Panc1 (cell line): ENCODE results near the gene ELF4. TPM values are rescaled to one million over a fixed set of nuclear protein-coding genes. Genes with fewer than 3 reads are reported as not detected.

Experiments
- ATAC-seq: fragments of 200-7000 bp; cut with Tn5 transposase; 2 replicates; pipeline ENCODE4 v1.9.1; 2020; ENCODE audit warnings: mild to moderate bottlenecking, moderate library complexity
- BruUV-seq: library from RNA; stranded (reverse); fragments of 400-500 nt; replicated peaks from 2 replicates; lab custom pipeline; 2021; lab: Mats Ljungman, UMichigan
- CTCF ChIA-PET: fragments of 300-600 bp; sonication (Branson Sonifier 250); formaldehyde crosslinking; loops from one replicate; lab custom pipeline; 2022; ENCODE audit warnings: antibody characterized with exemption; lab: Charles Lee
- POLR2A ChIA-PET: fragments of 300-600 bp; sonication (Branson Sonifier 250); formaldehyde crosslinking; loops from one replicate; lab custom pipeline; 2022; ENCODE audit warnings: antibody characterized with exemption; lab: Charles Lee
- DNase-seq: peaks from one replicate; pipeline ENCODE4 v3.0.0-alpha.2; 2010; ENCODE audit warnings: low read depth, low spot score
- H3K27ac ChIP-seq: 2 replicates; pipeline ENCODE4 v1.5.1; 2011; ENCODE audit warnings: mild to moderate bottlenecking, low read length, inconsistent platforms
- H3K27me3 ChIP-seq: fragments of 200-500 bp; sonication (Bioruptor generic); 2 replicates; pipeline ENCODE4 v1.6.0; 2014; ENCODE audit warnings: low read length, inconsistent platforms; ENCODE audit not compliant: control insufficient read depth, insufficient read depth
- H3K36me3 ChIP-seq: fragments of 200-500 bp; sonication (Bioruptor generic); 2 replicates; pipeline ENCODE4 v1.5.1; 2014; ENCODE audit warnings: inconsistent platforms, mild to moderate bottlenecking, low read length, moderate library complexity; ENCODE audit not compliant: control insufficient read depth, insufficient read depth
- H3K4me1 ChIP-seq: 2 replicates; pipeline ENCODE4 v1.5.1; 2011; ENCODE audit warnings: inconsistent platforms, mild to moderate bottlenecking, low read length, moderate library complexity; ENCODE audit not compliant: control insufficient read depth, insufficient read depth
- H3K4me3 ChIP-seq, 2 experiments: 2 replicates each; pipeline ENCODE4 v1.5.1; 2011 to 2012; ENCODE audit warnings: low read depth in 2 of 2, low read length in 2 of 2, mild to moderate bottlenecking in 2 of 2, inconsistent platforms in 1 of 2, moderate library complexity in 1 of 2
- H3K9me3 ChIP-seq: fragments of 200-500 bp; sonication (Bioruptor generic); 2 replicates; pipeline ENCODE4 v1.5.1; 2014; ENCODE audit warnings: low read depth, mild to moderate bottlenecking, inconsistent platforms, low read length, moderate library complexity; ENCODE audit not compliant: control insufficient read depth, insufficient read depth
- CTCF ChIP-seq: fragments of 450-650 bp; IDR thresholded peaks from 2 replicates; pipeline ENCODE4 v1.5.1; 2017; ENCODE audit warnings: mild to moderate bottlenecking
- POLR2AphosphoS5 ChIP-seq: IDR thresholded peaks from 2 replicates; pipeline ENCODE4 v1.6.1; 2012; ENCODE audit warnings: mild to moderate bottlenecking, low read depth, low read length, moderate library complexity
- REST ChIP-seq, 2 experiments: IDR thresholded peaks; 2 replicates each; pipeline ENCODE4 v1.6.1; 2011 to 2012; ENCODE audit warnings: low read depth in 2 of 2, control low read depth in 1 of 2, low read length in 1 of 2, mild to moderate bottlenecking in 1 of 2, moderate library complexity in 1 of 2; ENCODE audit not compliant: insufficient read depth in 1 of 2
- SIN3A ChIP-seq: IDR thresholded peaks from 2 replicates; pipeline ENCODE4 v1.6.1; 2012; ENCODE audit warnings: low read depth, mild to moderate bottlenecking, low read length, moderate library complexity, borderline replicate concordance; ENCODE audit not compliant: insufficient read depth
- TCF7L2 ChIP-seq: IDR thresholded peaks from 2 replicates; pipeline ENCODE4 v1.6.1; 2011; ENCODE audit warnings: mild to moderate bottlenecking, low read depth, low read length, inconsistent platforms
- in situ Hi-C: cut with HindIII; loops from 2 replicates; pipeline ENCODE4 v1.10.0; 2016; ENCODE audit warnings: low sequenced_read_pairs, low pct_unique_long_range_greater_than_20kb
- intact Hi-C: fragments of 100-400 bp; cut with micrococcal nuclease; formaldehyde crosslinking; loops from one replicate; pipeline ENCODE4 v1.10.0; 2022; ENCODE audit not compliant: unreplicated experiment
- total RNA-seq: library from RNA; stranded (reverse); gene quantifications from one replicate; pipeline ENCODE4 v1.2.1, GENCODE V29; 2021; ENCODE audit not compliant: unreplicated experiment

The ELF4 gene
- total RNA-seq, 1 experiment from 2014 or later, result 48.0 TPM

- in situ Hi-C loops, result no loop called here
- no peak overlapping the region for H3K4me3 ChIP-seq
- intact Hi-C loops, result no loop called here
- no peaks in the 10 kb centered on the region for H3K4me1 ChIP-seq
- no peak for TF ChIP-seq SIN3A
- TF ChIP-seq POLR2AphosphoS5, result no peak
- no peak for TF ChIP-seq TCF7L2
- no peak for TF ChIP-seq CTCF
- no peak for TF ChIP-seq REST (IDR thresholded peaks at IDR 0.05; ENCODE audit: insufficient read depth in 1 of 2, low read depth in 2 of 2, low read length in 1 of 2)
- H3K9me3 ChIP-seq, result no peaks in the 10 kb centered on the region
- H3K27ac ChIP-seq, result no peak overlapping the region
- ChIA-PET CTCF (no interaction called here), POLR2A (no interaction called here)
- ATAC-seq (no peak), DNase-seq (no peak)
- peaks cover 6% of the 10 kb centered on the region; the same call in 1 of the 2 replicates for H3K36me3 ChIP-seq
- no TSS peak for BruUV-seq
- H3K27me3 ChIP-seq, result no peaks in the 10 kb centered on the region
These were observed 37.3 kb upstream of the ELF4 start for GRCh38 chrX:130147631-130148030.

GRCh38 chrX:130145123-130145522 is 34.8 kb upstream of the ELF4 start:
- no TSS peak for BruUV-seq
- Histone ChIP-seq H3K27ac (no peak overlapping the region), H3K36me3 (peaks cover 6% of the 10 kb centered on the region; the same call in 1 of the 2 replicates), H3K4me3 (no peak overlapping the region), H3K9me3 (no peaks in the 10 kb centered on the region), H3K4me1 (no peaks in the 10 kb centered on the region), H3K27me3 (no peaks in the 10 kb centered on the region)
- in situ Hi-C loops (no loop called here), intact Hi-C loops (no loop called here)
- POLR2A ChIA-PET, result no interaction called here
- CTCF ChIA-PET, result no interaction called here
- no peak for DNase-seq
- no peak for ATAC-seq
- TF ChIP-seq POLR2AphosphoS5, result no peak
- no peak for TF ChIP-seq REST (IDR thresholded peaks at IDR 0.05; ENCODE audit: insufficient read depth in 1 of 2, low read depth in 2 of 2, low read length in 1 of 2)
- TF ChIP-seq SIN3A, result no peak
- TF ChIP-seq TCF7L2, result no peak
- TF ChIP-seq CTCF, result no peak
